Coronary artery (tissue), 2 donors: ENCODE results near the gene LMNA.

Experiments used
- DNase-seq: peaks from one replicate; pipeline ENCODE4 v3.0.0-alpha.2; 2017; ENCODE audit warnings: low spot score
- H3K27ac ChIP-seq, 2 donors: fragments of 200-600 bp; sonication (generic); one replicate each; pipeline ENCODE4 v1.5.1; 2016 to 2019
- H3K4me3 ChIP-seq: fragments of 200-600 bp; sonication (generic); 2 replicates; pipeline ENCODE4 v1.5.1; 2016; ENCODE audit warnings: mild to moderate bottlenecking, moderate library complexity
- TF ChIP-seq, protein P1 (sequence below): fragments of 200-600 bp; sonication (generic); IDR thresholded peaks from one replicate; pipeline ENCODE4 v1.5.1; 2019; ENCODE audit warnings: antibody characterized with exemption

LMNA gene

DNA sequence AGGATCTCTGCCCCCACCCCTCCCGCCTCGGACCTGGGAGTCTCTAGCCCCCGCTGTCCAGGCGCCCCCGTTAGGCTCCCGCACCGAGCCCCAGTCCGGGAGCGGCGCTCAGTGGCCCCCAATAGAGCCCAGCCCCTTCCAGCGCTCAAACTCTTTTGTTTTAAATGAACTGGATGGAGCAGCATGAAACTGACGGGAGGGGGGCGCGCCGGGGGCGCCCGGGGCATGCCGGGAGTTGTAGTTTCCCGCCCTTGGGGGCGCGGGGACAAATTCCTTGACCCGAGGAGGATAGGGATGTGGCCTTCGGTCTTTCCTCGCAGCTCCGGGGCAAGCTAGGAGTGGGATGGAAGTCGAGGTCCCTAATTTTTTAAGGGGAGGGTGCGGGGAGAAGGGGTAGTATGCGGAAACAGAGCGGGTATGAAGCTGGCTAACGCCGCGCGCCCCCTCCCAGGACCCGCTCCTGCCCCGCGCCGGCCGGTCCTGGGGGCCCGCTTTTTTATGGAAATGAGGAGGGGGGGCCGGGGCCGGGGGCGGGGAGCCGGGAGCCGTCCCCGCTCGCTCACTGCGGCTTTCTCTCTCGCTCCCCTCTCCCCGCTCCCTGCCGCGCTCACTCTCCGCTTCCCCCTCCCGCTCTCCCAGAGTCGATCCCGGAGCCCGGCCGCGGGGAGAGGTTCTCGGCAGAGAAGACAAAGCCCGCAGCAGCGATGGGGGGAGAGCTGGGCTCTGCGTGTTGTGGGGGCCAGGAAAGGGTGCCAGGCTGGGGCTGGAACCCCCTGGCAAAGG lies 32.0 kb upstream of the LMNA start, which contains the start of gene MEX3A:
TSS of gene MEX3A (minus strand) at position 157 of the 783 bp plus-strand sequence. CDS start 467 bp downstream, outside the sequence.
- TF ChIP-seq, protein P1, sequence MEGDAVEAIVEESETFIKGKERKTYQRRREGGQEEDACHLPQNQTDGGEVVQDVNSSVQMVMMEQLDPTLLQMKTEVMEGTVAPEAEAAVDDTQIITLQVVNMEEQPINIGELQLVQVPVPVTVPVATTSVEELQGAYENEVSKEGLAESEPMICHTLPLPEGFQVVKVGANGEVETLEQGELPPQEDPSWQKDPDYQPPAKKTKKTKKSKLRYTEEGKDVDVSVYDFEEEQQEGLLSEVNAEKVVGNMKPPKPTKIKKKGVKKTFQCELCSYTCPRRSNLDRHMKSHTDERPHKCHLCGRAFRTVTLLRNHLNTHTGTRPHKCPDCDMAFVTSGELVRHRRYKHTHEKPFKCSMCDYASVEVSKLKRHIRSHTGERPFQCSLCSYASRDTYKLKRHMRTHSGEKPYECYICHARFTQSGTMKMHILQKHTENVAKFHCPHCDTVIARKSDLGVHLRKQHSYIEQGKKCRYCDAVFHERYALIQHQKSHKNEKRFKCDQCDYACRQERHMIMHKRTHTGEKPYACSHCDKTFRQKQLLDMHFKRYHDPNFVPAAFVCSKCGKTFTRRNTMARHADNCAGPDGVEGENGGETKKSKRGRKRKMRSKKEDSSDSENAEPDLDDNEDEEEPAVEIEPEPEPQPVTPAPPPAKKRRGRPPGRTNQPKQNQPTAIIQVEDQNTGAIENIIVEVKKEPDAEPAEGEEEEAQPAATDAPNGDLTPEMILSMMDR: no peak
- Histone ChIP-seq H3K4me3 (peak within 1 kb of the TSS; percentile 89), H3K27ac (peak within 1 kb of the TSS in 1 of 2 donors; percentile 58)
- no peak for DNase-seq

DNA sequence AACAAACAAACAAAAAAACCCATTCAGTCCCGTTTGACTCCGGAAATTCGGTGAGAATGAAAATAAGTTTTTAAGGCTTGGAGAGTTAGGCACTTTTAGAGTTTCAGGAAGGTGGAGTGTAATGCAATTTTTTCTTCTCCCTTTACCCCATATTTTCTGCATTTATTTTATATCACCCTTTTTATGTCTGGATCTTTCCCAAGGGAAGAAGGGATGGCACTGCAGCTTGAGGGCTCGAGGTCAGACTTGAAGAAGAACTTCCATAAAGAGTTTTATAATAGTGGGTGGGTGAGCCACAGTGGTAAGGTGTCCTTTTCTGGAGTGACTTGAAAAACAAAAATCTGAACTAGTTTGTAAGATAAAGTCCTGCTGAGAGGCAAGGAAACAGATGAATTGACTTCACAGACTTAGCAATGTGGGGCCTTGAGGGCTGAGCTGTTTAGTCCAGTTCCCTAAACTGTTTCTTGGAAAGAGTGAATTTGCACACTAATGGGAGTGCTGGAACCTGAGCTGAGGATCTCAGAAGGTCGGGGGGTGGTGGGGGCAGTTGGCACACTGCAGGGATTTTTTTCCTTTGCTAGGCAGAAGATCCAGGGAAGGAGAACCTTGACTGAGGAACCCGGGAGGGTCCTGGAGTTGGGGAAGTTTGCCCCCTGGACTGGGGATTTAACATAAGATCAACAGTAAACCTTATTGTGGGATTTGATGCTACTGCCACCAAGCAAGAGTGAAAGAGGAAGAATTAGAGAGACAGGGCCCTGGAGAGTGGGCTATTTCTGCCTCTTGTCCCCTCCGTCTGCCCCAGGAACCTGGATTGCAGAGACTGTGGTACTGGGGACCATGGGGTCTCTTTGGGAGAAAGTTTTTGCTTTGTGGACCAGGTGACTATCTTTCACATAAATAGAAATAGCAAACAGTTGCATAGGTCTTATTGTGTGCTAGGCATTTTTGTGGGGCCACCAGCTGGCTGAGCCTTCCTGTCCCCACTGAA lies 30.4 kb upstream of the LMNA start:
- TF ChIP-seq, protein P1: no peak
- Histone ChIP-seq H3K4me3 (no peak overlapping the region), H3K27ac (no peak overlapping the region)
- DNase-seq: no peak

DNA sequence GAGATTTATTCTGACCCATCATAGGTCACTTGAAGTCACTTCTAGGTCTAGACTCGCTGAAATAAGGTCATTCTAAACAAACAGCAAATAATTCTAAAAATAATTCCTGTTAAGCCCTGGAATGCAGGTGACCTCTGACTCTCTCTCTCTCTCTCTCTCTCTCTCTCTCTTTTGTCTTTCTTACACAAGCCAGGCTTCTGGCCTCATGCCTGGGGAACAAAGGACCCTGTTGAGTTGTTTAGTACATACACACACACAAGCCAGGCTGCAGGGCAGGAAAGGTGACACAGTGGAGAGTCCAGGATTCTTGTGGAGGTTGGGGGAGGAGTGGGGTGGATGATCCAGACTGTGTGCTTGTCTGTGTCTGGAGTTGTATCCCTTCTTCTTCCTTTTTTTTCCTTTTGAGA lies 28.3 kb upstream of the LMNA start:
- TF ChIP-seq, protein P1: no peak
- no peak overlapping the region for H3K27ac ChIP-seq
- H3K4me3 ChIP-seq: no peak overlapping the region
- DNase-seq: no peak

DNA sequence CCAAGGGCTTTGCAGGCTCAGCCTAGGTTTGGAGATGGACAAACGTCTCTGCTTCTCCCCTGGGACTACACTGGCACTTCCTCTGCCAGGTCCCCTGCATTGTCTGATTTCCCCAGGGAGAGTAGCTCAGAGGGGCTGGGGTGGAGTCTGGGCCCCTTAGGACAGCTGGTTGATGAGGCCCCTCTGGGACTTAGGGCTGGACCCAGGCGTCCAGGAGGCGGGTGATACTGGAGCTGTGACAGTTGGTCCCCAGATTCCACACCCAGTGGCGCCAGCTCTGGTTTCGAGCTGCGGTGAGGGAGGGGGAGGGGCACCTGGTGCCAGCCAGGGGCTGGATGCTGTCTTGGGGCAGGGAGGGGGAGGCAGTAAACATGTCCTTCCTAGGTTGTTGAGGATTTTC lies 24.8 kb upstream of the LMNA start:
- Histone ChIP-seq H3K27ac (peak overlapping the region in 1 of 2 donors; percentile 71), H3K4me3 (no peak overlapping the region)
- DNase-seq: no peak
- TF ChIP-seq, protein P1: no peak

DNA sequence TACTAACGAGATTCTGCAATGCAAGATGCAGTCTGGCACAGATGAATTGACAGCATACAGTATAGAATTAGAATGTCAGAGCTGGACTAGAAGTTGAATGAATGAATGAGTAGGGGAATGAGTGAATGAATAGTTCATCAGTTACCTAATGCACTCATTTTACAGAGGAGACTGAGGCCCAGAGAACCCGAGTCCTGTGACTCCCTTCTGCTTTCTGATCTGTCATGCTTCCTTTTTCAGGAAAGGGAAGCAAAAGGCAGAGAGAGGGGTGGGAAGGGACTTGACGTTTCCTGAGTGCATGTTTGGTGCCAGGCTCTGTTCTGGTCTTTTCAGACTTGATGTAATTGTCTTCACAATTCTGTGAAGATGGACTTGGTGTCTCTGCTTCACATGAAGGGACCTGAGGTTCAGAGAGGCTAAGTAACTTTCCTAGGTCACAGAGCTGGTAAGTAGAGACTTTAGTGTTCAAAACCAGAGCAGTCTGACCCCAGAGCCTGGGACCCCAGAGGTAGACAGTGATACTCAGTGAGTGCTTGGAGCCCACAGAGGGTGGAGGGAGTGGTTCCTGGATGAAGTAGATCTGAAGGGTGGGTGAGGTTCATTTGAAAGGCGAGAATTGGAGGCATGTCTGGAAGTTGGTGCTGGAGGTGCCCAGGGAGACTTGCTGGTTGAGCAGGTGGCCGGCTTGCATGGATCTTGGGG lies 24.2 kb upstream of the LMNA start:
- TF ChIP-seq, protein P1: no peak
- Histone ChIP-seq H3K27ac (peak overlapping the region in 1 of 2 donors; percentile 71), H3K4me3 (no peak overlapping the region)
- DNase-seq: no peak

DNA sequence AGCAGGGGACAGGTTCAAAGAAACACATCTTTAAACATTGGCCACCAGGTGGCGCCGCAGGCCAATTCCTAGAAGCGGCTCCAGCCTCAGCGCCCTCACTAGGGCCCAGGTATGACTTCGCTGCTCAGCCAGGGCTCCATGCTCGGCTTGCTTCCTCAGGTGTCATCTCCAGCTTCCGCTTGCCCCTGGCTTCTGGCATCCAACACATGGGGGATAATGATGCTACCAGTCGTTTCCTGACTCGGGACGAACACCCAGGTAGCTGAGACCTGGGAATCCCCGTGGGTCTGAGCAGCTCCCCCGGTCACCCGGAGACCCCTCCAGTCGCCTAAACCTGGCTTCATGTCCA lies 23.7 kb upstream of the LMNA start:
- TF ChIP-seq, protein P1: peak; percentile 68
- H3K27ac ChIP-seq: peak overlapping the region in 1 of 2 donors; percentile 24
- no peak for DNase-seq
- no peak overlapping the region for H3K4me3 ChIP-seq
